Right forelimb (tissue), 1 donor: ENCODE data around the gene ZNF101.
"Not testable (repeated sequence)": the region's sequence is repeated elsewhere in the genome, so short reads cannot be mapped to it uniquely, and the experiment has no call there.

Experiments
- DNase-seq: peaks from one replicate; pipeline ENCODE4 v3.0.0-alpha.2; 2018

ZNF101 gene

DNA sequence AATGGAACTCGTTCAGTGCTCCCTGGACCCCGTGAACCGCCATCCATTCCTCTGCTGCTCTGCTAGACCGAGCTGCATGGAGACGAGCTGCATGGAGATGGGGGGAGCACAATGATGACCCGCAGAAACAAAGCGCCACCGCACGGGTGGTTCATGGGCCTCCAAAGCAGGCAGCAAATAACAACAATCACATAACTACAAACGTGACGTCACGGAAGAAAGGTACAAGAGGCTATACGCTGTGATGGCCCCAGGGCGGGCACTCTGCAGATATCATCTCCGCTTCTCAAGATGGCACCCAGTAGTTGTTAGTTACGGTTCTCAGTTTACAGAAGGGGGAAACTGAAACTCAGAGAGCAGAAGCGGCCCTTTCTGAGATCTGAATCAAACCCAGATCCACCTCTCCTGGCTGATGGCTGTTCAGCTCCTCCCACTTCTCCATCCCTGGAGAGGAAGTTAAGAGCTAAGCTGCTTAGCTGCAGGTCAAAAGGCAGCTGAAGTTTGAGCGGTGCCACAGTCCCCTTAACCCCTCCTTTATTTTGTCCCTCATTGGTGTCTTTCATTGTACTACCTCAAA lies 6.9 kb upstream of the ZNF101 start:
- no peak for DNase-seq

DNA sequence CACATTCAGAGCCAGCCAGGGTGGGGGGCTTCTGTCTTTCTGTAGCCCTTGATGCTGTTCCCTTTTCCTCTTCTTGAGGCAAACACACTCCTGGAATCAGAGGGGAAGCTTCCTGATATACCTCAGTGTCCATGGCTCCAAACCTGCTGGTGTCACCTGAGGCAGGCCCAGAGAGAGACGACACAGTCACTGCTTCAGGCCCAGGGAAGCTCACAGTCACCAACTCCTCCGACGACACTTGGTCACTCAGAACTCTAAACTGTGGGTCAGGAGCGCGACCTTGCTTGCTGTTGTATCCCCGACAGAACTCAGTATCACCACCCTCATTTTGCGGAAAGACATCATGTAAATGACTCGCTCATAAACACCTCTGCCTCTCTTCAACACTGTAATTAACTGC lies 6.3 kb upstream of the ZNF101 start:
- no peak for DNase-seq

DNA sequence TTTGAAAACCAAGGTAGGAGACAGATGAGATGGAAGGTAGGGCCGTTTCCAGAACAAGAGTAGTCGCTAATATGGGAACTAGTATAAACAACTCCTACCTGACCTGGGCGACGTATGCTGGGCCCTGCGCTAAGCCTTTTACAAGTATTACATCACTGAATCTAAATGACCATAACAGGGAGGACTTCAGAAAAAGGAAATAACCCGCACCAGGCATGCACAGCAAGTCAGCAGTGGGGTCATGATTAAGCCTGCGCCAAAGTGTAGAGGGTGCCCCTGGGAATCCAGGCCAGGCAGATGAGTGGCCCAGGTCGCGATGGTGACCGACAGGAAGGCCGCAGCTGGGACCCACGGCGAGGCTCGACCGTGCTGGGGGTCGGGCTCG lies 5.8 kb upstream of the ZNF101 start:
- no peak for DNase-seq

DNA sequence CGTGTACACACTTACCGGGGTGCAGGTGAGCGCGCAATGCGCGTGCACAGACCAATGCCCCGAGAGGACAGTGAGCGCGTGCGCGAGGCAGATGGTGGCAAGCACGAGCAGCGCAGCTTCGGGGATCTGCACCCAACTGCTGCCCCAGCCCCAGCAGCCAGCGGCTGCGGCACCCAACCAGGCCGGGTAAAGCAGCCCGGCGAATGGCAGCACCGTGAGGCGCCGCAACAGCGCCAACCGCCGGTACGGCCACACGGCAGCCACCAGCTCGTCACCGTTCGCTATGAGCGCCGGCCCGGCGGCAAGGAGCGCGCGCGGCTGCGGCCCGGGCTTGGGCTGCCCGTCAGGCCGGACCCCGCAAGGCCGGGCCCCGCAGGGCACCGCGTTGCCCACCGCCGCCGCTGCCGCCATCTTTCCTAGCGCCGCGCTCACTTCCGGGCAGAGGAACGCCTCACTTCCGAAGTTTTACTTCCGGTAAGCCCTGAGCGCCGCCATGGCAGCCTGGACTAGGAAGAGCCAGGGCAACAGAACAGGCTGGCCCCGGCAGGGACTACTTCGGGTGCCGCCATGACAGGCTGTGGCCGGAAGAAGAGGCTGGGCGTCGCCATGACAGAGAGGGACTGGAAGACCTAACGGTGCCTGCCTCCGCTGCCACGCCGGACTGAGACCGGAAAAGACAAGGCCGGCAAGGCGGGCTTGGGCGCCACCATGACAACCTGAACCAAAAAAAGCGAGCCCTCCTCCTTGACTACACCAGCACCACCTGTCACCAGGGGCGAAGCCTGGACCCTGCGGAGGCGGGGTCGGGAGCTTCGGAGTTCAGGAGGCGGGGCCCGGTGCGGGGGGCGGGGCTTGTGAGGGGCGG lies 5.2 kb upstream of the ZNF101 start, which contains the start of gene ATP13A1:
Gene ATP13A1 (minus strand): TSS at position 421 of the 865 bp plus-strand sequence. CDS start 10 bp downstream, at position 411.
- peak; percentile 97 for DNase-seq

DNA sequence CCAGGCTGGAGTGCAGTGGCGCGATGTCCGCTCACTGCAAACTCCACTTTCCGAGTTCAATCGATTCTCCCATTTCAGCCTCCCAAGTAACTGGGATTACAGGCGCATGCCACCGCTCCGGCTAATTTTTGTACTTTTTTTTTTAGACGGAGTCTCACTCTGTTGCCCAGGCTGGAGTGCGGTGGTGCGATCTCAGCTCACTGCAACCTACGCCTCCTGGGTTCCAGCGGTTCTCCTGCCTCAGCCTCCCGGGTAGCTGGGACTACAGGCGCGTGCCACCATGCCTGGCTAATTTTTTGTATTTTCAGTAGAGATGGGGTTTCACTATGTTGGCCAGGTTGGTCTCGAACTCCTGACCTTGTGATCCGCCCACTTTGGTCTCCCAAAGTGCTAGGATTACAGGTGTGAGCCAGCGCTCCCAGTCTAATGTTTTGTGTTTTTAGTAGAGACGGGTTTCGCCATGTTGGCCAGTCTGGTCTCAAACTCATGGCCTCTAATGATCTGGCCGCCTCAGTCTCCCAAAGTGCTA lies 3.2 kb upstream of the ZNF101 start:
- peak; percentile 20 for DNase-seq

DNA sequence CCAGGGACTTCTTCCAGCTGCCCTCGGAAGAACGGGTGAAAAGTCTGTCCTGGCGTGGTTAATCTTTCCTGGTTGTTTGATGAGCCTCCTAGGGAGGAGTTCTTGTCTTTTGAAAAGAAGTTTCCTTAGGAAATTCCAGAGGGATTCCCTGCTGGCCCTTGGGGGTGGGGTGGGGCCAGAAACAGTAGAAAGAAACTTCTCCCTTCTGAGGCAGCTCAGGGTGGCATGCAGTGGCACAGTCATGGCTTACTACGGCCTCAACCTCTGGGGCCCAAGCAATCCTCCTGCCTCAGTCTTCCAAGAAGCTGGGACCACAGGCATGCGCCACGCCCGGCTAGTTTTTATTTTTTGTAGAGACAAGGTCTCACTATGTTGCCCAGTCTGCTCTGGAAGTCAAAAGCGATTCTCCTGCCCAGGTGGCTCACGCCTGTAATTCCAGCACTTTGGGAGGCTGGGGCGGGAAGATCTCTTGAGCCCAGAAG lies 1.5 kb downstream of the ZNF101 start:
- peak; percentile 37 for DNase-seq

DNA sequence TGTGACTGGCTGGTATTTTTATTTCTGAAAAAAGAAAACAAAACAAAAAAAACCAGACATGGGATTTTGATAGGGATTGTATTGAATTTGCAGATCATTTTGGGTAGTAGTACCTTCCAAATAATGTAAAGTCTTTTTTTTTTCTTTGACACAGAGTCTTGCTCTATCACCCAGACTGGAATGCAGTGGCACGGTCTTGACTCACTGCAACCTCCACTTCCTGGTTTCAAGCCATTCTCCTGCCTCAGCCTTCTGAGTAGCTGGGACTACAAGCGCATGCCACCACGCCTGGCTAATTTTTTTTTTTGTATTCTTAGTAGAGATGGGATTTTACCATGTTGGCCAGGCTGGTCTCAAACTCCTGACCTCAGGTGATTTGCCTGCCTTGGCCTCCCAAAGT lies 4.2 kb downstream of the ZNF101 start:
- DNase-seq: no peak

DNA sequence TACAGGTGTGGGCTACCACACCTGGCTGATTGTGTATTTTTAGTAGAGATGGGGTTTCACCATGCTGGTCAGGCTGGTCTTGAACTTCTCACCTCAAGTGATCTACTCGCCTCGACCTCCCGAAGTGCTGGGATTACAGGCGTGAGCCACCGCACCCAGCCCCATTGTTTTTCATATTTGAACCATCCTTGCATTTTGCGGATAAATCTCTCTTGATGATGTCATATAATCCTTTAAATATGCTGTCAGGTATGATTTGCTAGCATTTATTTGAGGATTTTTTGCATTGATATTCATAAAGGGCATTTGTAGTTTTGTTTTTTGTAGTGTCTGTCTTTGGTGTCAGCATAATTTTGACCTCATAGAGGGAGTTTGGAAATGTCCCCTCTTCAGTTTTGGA lies 5.7 kb downstream of the ZNF101 start:
- DNase-seq: no peak

DNA sequence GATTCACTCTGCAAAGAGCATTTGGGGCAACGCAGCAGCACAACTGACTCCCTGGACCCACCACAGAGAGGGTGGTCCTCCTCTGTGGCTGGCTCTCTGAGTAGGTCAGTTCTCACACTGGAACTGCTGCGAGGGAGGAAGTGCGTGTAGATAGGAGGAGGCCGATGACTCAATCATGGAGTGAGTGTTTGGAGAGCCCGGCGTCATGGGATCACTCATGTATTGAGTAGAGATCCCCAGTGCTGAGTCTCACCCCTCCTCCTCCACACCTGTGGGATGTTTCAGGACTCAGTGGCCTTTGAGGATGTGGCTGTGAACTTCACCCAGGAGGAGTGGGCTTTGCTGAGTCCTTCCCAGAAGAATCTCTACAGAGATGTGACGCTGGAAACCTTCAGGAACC lies 8.9 kb downstream of the ZNF101 start:
- DNase-seq: no peak

DNA sequence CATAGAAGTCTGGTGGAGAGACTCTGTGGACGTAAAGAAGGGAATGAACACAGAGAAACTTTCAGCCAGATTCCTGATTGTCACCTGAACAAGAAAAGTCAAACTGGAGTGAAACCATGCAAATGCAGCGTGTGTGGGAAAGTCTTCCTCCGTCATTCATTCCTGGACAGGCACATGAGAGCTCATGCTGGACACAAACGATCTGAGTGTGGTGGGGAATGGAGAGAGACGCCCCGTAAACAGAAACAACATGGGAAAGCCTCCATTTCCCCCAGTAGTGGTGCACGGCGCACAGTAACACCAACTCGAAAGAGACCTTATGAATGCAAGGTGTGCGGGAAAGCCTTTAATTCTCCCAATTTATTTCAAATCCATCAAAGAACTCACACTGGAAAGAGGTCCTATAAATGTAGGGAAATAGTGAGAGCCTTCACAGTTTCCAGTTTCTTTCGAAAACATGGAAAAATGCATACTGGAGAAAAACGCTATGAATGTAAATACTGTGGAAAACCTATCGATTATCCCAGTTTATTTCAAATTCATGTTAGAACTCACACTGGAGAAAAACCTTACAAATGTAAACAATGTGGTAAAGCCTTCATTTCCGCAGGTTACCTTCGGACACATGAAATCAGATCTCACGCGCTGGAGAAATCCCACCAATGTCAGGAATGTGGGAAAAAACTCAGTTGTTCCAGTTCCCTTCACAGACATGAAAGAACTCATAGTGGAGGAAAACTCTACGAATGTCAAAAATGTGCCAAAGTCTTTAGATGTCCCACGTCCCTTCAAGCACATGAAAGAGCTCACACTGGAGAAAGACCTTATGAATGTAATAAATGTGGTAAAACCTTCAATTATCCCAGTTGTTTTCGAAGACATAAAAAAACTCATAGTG lies 10.8 kb downstream of the ZNF101 start:
- no peak for DNase-seq

DNA sequence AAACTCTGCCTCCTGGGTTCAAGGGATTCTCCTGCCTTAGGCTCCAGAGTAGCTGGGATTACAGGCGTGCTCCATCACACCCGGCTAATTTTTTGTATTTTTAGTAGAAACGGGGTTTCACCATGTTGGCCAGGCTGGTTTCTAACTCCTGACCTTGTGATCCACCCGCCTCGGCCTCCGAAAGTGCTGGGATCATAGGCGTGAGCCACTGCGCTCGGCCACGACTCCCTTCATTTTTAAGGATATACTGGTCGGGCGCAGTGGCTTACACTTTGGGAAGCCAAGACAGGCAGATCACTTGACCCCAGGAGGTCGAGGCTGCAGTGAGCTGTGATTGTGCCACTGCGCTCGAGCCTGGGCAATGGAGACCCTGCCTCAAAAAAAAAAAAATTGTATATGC lies 17.5 kb downstream of the ZNF101 start:
- DNase-seq: not testable (repeated sequence)

DNA sequence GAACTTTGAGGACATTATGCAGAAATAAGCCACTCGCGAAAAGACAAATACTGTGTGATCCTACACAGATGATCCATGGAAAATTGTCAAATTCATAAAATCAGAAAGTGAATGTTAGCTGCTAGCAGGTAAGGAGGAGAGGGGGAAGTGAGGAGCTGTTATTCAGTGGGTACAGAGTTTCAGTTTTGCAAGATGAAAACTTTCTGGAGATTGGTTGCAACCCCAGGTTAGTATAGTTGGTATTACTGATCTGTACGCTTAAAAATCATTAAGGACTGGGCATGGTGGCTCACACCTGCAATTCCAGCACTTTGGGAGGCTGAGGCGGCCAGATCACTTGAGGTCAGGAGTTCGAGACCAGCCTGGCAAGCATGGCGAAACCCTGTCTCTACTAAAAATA lies 17.9 kb downstream of the ZNF101 start:
- DNase-seq: no peak

DNA sequence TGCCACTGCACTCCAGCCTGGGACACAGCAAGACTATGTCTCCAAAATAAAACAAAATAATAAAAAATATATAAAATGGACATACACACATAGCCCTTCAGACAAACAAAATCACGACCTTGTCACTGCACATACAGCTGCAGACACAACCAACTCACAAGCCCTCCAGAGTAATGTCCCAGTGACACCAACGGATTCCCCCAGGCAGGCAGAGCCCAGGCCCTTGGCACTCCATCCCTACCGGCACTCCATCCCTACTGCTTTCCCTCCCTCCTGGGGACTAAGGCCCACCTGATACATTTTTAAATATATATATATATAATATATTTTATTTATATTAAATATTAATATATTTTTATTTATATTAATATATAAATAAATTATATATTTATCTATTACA lies 18.5 kb downstream of the ZNF101 start:
- no peak for DNase-seq

DNA sequence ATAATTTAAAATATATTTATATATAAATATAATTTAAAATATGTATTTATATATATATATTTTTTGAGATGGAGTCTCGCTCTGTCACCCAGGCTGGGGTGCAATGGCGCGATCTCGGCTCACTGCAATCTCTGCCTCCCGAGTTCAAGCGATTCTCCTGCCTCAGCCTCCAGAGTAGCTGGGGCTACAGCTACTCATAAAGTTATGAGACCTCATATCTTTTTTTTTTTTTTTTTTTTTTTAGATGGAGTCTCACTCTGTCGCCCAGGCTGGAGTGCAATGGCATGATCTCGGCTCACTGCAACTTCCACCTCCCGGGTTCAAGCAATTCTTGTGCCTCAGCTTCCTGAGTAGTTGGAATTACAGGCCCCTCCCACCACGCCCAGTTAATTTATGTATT lies 20.4 kb downstream of the ZNF101 start:
- not testable (repeated sequence) for DNase-seq

DNA sequence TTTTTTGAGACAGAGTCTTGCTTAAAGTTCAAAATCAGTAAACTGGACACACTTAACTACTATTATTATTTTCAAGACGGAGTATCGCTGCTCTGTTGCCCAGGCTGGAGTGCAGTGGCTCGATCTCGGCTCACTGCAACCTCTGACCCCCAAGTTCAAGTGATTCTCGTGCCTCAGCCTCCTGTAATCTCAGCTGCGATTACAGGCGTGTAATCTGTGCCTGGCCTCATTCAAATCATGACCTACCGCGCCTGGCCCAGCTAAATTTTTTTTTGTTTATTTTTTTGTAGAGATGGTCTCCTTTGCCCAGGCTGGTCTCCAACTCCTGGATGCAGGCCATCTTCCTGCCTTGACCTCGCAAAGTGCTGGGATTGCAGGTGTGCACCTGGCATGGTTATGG lies 23.0 kb downstream of the ZNF101 start:
- no peak for DNase-seq

DNA sequence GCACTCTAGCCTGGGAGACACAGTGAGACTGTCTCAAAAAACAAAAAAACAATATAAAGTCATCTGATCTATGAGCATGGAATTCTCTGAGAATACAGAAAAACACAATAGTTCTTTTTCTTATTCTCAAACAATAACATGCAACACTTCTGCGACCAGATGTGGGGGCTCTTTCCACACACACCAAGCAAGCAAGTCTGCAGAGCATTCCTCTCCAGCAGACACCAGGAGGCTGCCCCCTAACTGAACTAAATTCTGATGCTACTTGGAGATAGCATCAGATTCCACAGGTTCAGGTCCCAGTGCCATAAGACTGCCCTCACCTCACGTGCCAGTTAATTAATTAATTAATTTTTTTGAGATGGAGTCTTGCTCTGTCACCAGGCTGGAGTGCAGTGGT lies 27.7 kb downstream of the ZNF101 start:
- no peak for DNase-seq

DNA sequence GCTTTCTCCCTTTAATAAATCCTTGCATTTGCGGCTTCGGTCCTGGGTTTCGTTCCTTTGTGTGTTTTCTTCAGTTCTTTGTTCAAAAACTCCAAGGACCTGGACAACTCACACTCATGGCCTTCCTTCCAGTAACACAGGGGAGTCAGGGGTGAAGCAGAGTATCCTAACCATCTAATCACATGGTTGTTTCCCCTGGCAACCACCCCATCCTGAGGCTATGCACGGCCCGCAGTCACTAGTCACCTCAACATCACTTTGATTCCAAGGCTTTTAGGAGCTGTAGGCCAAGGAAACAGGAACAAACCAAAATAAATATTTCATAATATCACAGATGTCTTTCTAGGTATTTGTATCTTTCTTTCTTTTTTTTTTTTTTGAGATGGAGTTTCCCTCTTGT lies 28.9 kb downstream of the ZNF101 start:
- no peak for DNase-seq

DNA sequence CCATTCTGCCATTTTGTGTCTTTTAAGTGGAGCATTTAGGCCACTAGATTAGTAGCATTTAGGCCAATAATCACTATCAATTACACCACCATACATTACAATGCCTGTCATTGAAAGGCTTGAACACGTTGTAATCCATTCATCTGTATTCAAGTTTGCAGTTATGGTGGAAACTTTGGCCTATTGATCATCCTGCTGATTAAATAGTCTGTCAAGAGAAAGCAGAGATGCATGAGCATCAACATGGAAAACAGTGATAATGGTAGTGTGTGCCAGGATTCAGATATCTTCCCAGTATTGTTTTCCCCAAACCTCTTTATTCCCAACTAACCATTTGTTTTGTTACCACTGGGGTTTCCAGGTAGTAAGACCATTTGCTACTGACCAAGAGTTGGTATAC lies 31.9 kb downstream of the ZNF101 start:
- DNase-seq: not testable (repeated sequence)

DNA sequence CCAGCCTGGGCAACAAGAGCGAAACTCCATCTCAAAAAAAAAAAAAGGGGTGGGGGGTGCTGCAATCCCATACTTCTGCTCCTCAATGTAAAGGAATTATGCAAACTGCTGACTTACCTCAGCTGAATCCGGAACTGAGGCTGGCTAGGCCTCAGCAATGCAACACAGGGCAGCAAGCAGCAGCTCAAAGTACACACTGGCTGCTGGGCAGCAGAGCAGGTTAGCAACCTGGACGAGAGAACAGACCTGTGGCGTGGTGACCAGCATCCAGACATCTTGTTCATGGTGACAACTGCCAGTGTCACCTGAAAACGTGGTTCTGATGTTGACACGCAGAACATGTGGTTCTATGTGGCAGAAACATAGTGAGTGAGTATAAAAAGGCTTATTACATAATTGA lies 36.2 kb downstream of the ZNF101 start:
- no peak for DNase-seq

DNA sequence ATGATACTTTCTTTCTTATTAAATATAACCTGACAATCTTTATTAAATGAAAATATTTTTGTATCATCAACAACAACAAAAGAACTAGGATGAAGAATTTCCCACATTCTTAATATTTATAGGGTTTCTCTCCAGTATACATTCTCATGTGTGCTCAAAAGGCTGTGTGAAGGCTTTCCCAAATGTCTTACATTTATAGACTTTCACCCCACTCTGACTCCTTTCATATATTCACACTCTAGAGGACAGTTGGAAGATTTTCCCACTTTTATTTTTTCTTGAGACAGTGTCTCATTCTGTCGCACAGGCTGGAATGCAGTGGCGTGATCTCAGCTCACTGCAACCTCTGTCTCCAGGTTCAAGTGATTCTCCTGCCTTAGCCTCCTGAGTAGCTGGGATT lies 41.9 kb downstream of the ZNF101 start:
- DNase-seq: no peak

DNA sequence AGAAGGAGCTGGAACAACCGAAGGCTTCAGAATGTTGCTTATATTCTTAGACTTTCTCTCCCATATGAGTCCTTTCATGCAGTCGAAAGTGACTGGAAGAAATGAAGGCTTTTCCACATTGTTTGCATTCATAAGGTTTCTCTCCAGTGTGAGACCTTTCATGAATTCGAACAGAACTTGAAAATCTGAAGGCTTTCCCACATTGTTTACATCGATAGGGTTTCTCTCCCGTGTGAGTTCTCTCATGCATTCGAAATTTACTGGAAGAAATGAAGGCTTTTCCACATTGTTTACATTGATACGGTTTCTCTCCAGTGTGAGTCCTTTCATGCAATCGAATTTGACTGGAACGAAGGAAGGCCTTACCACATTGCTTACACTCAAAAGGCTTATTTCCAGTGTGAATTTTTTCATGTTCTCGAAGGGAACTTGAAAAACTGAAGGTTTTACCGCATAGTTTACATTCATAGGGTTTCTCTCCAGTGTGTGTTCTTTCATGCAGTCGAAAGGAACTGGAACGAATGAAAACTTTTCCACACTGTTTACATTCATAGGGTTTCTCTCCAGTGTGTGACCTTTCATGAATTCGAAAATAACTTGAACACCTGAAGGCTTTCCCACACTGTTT lies 42.8 kb downstream of the ZNF101 start:
- DNase-seq: no peak
